DOHH2 (cell line): ENCODE data around the gene NECAP2.

Experiments
- CTCF ChIP-seq: fragments of 200-600 bp; sonication (generic); IDR thresholded peaks from one replicate; pipeline ENCODE4 v1.5.1; 2014; ENCODE audit warnings: antibody characterized with exemption, mild to moderate bottlenecking, low read depth, low read length; ENCODE audit not compliant: poor library complexity, severe bottlenecking
- EZH2phosphoT487 ChIP-seq: fragments of 200-600 bp; sonication (generic); IDR thresholded peaks from 2 replicates; pipeline ENCODE4 v1.6.1; 2017; ENCODE audit warnings: borderline replicate concordance, mild to moderate bottlenecking, antibody characterized with exemption, low read length, moderate library complexity, mixed read lengths

- no peak for TF ChIP-seq CTCF
- no peak for TF ChIP-seq EZH2phosphoT487
These were observed 3.5 kb upstream of the NECAP2 start, which contains the start of gene SPATA21 for GRCh38 chr1:16436946-16437474.
